ENCODE data around the gene TLL2.

The TLL2 gene

DNA sequence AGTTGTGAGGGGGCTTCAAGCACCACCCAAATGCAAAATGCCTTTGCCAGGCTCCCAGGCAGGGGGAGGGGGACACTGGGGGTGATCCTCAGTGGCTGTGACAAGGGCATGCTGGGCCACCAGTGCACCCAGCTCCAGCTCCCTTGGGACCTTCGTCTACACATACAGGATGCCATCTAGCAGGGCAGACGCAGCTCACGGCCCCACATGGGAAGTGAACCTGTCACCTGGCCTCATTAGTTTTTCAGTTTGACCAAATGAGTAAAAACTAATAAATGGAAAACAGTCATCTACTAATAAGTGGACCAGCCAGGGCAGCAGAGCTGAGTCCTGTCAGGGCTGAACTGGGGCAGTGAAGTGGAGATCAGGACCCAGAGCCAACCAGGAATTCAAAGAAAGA is 50.2 kb downstream of the TLL2 start:
- DNase-seq = no peak

DNA sequence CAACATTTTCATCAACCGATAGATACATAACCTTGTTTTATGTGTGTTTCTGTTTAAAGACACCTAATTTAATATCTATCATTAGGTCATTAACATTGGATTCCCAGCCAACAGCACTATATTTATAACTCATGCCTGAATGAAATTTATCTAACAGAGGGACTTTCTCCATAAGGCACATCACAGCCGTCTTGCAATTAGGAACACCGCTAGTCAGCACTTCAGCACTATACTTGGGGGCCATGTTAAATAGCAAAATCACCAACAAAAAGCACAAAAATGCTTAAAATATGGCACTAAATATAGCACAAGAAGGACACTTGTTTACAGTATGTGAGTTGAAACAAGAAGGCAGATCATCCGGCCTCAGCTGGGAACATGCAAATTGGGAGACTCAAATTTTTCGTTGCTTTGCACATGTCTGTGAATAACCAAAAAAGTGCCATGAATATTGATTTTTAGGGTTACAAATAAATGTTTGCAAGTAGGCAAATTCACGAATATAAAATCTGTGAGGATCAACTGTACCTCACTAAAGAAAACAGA is 51.0 kb downstream of the TLL2 start:
- DNase-seq = no peak

DNA sequence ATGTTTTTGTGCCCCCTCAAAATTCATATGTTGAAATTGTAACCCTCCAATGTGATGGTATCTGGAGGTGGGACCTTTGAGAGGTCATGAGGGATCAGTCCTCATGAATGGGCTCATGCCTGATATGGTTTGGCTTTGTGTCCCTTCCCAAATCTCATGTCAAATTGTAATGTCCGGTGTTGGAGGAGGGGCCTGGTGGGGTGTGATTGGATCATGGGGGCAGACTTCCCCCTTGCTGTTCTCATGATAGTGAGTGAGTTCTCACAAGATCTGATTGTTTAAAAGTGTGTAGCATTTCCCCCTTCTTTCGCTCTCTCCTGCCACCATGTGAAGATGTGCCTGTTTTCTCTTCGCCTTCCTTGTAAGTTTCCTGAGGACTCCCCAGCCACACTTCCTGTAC is 53.4 kb downstream of the TLL2 start:
- no peak for DNase-seq

DNA sequence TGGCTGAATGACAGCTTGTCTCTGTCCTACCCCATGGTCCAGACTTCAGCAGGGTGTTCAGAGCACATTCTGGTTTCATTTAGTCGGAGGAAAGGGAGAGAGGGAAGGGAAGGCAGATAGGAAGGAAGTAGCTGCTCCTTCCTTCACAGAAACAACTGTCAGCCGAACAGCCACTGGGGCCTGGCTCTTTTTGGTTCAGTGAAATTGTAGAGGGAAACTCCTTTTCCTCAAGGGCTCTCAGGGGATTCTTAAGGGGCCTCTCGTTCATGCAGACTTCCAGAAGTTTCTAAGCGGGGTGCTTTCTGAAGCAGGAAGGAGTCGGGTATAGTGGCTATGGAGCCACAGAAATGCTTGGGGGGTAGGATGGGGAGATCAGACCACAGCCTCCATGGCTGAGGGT is 56.4 kb downstream of the TLL2 start:
- no peak for DNase-seq

DNA sequence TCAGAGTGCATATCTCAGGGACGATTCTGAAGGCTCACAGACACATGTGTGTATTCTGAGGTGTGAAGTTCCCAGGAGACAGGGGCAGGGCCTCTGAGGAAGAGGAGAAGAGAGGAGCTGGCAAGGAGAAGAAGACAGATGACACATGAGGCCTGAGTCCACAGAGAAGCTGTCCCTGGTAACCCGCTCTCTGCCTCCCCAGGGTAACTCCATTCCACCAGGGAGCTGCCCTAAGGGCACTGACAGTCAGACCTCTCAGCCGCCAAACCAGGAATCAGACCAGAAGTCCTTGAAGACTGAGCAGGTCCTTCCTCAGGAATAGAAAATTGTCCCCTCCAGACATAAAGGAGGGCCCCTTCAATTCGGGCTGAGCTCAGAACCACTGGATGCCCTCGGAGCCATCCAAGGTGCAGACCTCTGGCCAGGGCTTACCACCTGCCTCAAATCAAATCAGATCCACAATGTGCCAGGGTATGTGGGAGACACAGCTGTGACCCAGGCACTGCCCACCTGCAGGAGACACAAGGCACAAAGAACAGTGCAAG is 57.4 kb downstream of the TLL2 start:
- DNase-seq = no peak

DNA sequence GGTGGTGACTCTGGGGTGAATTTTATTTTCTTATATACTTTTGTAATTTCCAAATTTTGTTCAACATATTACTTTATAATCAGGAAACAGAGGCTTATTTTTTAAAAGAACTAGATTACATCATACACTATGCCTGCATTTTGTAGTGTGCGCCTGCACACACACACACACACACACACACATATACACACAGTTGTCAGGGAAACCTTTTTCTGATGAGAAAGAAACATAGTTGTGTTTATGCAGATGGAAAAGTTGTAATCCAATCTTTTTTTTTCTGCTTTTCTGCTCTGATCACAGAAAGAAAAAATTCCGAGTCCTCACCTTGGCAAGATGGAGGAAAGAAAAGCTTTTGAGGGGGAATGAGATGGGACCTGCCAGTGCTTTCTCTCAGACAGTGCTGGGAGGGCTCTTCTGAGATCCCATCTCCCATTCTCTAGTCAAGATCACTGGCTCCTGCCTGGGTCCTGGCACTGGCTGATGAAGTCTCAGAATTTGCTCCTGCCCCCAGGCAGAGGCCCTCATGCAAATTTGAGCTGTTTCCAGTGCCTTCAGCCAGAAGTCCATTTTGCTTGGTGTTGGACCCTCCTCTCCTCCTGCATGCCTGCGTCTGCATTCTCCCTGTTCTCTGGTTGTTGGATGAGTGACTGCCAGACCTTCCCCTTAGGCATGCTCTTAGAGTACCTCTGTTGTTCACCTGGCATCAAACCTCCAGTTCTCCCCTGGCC is 59.7 kb downstream of the TLL2 start:
- no peak for DNase-seq

DNA sequence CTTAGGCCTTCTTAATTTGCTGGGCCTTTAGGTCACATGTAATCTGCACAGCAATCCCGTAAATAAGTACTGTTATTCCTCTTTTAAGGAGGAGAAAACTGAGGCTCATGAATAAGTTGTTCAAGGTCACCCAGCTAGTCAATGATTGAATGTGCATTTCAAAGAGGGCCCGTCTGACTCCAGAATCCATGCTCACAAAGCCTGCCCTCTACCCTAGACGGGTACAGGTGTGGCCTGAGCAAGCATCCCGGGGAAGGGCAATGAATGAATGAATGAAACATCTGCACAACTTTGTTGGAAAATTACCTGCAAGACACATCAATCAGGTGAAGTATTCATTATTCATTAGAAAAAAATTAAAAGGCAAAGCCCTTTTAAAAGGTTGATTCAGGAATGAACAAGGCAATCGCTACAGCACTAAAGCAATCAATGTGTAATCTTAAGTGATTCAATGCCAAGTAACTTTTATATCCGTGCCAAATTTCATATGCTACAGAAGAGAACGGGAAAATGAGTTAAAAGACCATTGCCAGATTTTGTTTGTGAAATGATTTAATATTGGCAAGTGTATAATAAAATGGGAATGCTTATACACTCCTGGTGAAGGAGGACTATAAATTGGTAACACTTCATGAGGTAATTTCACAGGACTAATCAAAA is 61.1 kb downstream of the TLL2 start:
- DNase-seq = no peak

DNA sequence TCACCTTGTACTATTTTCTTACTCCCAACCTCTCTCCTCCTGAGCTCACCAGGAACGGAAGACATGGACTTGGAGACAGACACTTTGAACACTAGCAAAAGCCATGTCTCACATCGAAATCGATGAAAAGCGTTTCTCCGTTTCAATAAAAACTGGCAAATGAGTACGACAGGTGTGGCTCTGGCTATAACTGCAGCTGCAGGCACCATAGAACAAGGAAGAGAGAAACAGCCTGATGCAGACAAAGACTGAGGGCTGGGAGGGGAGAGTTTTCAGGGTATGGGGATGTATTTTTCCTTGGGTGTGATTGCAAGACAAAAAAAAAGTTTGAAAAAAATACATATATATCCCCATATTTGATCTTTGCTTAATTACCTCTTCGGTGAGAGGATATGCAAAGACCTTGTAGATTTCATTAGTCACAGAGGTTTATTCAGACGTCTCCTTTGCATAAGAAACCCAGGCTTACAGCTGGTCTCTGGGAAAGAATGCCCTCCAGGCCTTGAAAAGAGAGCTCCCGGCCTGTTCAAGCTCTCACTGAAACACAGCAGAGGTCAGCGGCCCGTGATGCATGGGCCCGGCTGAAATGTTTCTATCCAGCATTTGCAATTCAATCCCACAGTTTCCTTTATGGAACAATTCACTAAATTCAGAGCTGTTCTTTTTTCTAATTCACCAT is 63.1 kb downstream of the TLL2 start:
- DNase-seq = no peak

DNA sequence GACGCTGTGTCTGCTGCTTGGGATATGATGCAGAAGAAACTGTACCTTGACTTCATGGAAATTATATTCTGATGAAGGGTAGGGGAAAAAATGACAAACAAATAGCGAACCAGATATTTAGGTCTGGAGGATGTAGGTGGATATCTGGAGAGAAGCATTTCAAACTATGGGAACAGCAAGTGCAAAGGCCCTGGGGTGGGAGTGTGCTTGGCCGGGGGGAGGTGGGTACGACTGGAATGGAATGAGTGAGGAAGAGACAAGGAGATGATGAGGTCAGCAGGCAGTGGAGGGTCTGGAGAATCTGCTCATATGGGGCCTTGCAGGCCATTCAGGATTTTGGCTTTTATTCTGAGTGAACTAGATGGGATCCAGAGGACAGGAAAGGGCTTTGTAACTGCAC is 65.2 kb downstream of the TLL2 start:
- DNase-seq = no peak

DNA sequence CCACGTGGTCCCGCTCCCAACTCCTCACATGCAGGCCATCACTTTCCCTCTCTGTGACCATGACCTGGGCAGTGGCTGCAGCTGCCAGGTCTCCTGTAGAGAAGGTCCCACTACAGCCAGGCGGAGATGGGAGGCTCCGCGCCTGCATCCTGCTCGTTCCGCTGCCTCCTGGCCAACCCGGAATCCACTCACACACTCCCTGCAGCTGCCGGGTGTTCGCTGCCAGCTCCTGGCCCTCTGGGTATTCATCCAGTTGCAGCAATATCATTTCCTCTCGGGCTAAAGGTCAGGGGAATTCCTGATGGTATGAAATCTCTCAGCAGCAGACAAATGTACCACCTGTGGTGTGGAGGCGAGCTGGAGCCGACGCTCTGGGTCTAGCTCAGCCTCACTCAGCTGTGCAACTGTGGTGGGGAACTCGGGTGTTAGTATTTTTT is 65.7 kb downstream of the TLL2 start:
- no peak for DNase-seq

DNA sequence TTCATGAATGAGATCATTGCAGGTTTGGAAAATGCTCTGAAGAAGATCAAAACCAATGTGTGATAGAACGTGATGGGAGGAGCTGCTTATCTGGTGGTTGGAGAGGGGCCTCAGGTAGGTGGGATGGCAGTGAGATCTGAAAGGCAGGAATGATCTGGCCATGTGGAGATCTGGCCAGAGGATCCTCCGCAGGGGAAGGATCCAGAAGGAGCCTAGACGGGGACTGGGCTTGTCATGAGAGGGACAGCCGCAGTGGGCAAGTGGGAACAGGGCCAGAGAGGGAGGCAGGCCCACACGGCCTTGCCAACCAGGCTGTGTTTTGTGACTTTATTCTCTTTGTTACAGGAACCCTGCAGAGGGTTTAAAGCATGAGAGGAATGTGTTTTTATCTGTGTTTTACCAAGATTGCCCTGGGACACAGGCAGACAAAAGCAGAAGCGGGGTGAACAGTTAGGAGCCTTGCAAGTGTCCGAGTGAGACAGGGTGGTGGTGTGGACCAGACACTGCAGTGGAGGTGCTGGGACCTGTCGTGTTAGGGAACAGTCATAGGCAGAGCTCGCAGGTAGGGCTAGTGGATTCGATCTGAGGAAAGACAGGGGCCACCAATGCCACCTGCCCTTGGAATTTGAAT is 66.6 kb downstream of the TLL2 start:
- no peak for DNase-seq

DNA sequence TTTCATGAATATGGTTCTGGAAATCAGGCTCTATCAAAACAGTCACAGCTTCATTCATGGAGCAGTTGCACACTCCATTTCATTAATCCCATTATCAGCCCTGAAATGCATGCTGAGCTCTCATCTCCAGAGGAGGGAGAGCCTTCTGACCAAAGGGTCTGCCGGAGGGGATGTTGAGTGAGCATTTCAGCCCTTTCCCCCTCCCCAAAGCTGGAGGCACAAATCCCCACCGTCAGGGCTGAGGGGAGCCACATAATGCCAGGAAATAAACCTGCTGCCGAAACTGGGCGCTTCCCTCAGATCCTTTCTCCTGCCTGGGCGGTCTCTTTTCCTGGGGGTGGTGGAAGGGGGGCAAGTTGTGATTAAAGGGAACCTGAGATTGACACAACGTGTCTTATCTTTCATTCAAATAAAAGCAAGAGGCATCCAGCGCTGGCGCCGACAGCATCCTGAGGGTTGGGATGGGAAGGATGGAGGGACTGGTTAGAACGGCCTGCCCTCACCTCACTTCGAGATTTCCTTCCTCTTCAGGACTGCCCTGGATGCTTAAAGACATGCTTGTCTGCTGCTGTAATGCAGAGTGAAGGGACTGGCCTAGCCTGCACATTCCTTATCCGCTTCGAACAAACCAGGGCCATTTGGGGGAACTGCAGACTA is 71.6 kb downstream of the TLL2 start:
- no peak for DNase-seq

DNA sequence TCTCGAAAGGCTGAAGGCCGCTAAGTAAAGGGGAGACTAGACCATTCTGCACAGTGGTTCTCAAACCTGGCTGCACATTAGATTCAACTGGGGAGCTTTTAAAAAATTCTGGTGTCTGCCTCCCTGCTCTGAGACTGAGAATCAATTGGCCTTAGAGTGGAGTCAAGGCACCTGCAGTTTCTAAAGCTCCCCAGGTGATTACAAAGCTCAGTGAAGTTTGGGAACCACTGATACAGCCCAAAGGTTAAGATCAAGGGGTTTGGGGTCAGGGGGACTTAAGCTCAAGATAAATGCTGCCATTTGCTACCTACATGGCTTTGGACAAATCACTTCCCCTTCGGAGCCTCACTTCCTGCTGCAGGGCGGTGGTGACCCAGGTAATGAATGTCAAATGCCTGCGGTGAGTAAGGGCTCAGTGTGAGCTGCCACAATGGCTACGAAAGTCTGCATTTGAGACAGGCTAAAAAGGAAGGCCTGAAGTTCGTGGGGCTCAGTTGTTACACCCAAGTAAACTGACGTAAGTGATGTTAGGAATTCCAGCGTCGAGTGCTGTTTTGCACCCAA is 72.3 kb downstream of the TLL2 start:
- no peak for DNase-seq

DNA sequence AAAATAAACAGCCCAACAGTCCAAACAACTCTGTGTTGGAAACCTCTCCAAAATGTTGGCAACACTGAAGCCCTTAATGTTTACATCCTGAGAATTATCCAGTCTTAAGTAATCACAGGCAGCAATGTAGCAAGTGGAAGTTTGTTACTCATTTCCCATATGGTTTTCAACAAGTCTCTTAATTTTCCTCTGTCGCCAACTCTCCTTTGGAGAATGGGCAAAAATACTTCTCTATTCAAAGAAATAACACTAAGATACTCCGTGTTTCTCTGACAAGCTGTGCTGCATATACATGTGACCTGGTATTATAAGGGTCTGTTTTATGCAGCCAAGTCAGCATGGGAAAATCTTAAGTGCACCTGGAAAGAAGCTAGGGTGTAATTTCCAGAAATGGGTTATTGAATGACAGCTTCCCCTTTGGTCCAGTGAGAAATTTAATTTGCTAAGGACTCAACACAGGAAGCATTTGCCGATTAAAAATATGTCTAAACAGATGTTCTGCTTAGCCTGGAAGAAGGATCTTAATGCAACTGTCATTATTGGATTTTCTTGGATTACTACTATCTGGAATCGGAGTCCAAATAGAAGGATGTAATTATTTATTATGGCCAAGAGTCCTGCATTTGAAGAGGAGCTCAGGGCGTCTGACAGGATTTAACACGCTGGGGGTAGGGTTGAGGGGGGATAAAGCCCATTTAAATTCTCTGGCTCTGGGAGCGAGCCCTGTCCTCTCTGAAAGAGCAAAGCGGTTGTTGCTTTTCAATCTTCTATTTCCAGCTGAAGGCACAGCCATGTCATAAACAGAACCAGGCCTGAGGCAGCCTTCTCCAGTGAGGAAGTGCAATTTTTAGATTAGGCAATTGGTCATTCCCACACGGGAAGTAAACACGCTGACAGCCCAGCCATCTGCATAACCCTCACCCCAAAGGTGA is 73.1 kb downstream of the TLL2 start:
- DNase-seq = no peak

DNA sequence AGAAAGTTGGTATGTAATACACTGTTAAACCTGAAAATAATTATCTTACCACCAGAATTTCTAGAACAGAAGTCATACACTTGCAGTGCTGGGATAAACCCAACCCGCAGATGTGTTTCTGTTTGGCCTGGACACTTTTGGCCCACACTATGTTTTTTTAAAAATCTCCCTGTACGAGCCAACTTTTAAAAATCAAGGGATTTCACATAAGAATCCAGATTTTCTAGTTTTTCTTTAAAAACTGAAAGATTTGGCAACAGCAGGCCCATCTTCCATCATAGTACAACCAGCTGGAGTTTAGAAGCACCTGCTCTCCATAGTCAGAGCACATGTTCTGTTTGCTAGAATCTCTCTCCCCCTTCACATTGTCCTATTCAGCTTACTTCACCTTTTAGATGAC is 74.0 kb downstream of the TLL2 start:
- no peak for DNase-seq

DNA sequence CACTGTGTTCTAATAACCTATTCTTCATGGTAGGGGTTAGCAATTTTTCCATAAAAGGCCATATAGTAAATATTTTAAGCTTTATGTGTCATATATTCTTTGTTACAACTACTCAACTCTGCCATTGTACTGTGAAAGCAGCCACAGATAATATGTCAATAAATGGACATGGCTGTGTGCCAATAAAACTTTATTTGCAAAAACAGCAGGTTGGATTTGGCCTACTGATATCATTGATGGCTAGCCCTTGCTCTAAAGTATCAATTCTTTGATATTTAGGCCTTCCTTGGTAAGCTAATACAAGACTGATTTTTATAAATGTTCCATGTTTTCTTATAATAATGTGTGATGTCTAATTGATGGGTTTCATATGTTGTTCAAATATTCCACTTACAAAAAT is 77.7 kb downstream of the TLL2 start:
- no peak for DNase-seq

DNA sequence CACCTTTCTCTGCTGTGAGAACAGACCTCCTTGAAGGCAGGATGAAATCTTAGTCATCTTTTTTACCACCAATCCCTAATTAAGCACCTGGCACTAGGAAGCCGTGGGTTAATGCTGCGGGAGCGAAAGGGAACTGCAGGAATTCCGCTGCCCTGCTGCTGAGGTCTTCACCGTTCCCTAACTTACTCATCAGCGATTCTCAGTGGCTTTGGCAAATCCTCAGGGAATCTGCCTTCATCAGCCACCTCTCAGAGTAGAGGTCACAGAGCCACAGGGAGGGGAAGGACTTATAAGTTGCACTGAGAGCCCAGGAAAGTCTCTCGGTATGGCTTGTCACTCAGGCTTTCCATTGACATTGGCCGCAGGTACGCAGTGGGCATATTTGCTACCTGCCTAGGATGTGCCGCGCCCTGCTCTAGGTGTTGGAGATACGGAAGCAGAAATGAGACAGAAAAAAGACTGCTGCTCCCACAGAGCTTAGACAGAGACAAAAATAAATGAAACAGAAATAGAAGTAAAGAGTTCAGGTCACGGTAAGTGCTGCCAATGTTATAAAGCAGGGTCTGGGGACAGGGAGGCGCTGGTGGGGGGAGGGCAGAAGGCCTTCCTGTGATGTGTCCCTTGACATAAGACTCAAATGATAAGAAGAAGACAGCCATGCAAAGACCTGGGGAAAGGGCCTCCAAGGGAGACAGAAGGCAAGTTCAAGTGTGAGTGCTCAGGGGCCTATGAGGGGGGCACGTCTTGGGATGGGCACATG is 82.3 kb downstream of the TLL2 start:
- DNase-seq = no peak

DNA sequence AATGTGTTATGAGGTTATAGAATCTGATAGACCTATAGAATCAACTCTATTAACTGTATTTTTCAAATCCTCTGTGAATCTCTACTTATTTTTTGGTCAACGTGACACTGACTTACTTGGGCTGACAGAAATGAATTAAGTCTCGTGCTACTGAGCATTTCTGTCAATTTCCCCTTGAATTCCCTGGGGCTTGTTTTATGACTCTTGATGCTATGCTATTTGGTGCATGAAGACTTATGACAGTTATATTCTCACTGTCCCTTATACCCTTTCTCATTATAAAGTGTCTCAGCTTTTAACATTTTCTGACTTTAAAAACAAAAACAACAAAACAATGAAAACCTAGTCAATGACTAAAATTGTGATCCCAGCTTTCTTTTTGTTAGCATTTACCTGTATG is 86.4 kb downstream of the TLL2 start:
- no peak for DNase-seq

DNA sequence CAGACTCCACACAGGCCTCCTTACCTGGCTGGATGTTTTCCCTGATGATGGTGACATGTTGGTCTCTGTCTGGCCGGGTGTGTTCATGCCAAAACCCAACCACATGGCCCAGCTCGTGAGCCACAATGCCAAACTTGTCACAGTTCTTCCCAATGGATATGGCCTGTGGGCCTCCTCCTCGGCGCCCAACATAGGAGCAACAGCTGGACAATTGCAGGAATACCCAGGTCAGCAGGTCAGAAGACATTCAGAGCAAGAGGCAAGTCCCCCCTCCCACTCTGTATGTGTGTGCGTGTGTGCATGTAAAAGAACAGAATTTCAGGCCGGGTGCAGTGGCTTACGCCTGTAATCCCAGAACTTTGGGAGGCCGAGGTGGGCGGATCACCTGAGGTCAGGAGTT is 91.2 kb downstream of the TLL2 start:
- DNase-seq = no peak

DNA sequence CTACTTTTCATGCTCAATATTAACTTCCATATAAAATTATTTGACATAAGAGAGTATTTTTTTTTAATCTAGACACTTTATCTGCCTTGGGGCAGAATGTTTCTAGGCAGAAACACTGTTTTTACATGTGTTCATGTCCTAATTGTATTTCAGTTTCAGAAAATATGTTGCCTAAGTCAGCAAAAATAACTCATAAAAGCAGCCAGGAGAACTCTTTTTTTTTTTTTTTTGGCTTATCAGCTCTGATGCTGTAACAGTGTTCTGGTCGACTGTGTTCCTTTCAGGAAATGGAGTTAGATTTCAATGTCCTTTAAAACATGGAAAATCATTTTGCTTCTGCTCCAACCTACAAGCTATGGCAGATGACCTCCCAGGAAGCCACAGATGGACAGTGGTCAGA is 91.7 kb downstream of the TLL2 start:
- DNase-seq = no peak

Data from fibroblast of skin of back (primary cell).